ES-I3 (cell line): Measurements from ENCODE around the gene ARL11.
"Not testable (repeated sequence)": the region's sequence is repeated elsewhere in the genome, so short reads cannot be mapped to it uniquely, and the experiment has no call there.

Source experiments
- H3K36me3 ChIP-seq: 2 replicates; pipeline ENCODE4 v1.6.1; 2013; ENCODE audit warnings: mild to moderate bottlenecking, low read length, control low read depth, moderate library complexity; ENCODE audit not compliant: insufficient read depth
- H3K4me1 ChIP-seq: 2 replicates; pipeline ENCODE4 v1.6.1; 2013; ENCODE audit warnings: mild to moderate bottlenecking, control low read depth, low read length; ENCODE audit not compliant: insufficient read depth
- H3K9ac ChIP-seq: 2 replicates; pipeline ENCODE4 v1.6.1; 2013; ENCODE audit warnings: low read depth, mild to moderate bottlenecking, low read length, moderate library complexity
- H3K9me3 ChIP-seq: 2 replicates; pipeline ENCODE4 v1.6.1; 2013; ENCODE audit warnings: mild to moderate bottlenecking, low read length, moderate library complexity; ENCODE audit not compliant: control insufficient read depth, insufficient read depth

The ARL11 gene

GRCh38 chr13:49604570-49604969, 23.7 kb upstream of the ARL11 start:
- no peaks in the 10 kb centered on the region for H3K4me1 ChIP-seq

GRCh38 chr13:49606747-49607648, 21.3 kb upstream of the ARL11 start:
- Histone ChIP-seq H3K9ac (no peak overlapping the region), H3K4me1 (no peaks in the 10 kb centered on the region), H3K36me3 (no peaks in the 10 kb centered on the region), H3K9me3 (no peaks in the 10 kb centered on the region)

More at GRCh38 chr13:49604570-49604969, 23.7 kb upstream of the ARL11 start:
- Histone ChIP-seq H3K36me3 (no peaks in the 10 kb centered on the region), H3K9ac (no peak overlapping the region), H3K9me3 (no peaks in the 10 kb centered on the region)

- Histone ChIP-seq H3K9me3 (no peaks in the 10 kb centered on the region), H3K36me3 (no peaks in the 10 kb centered on the region), H3K4me1 (no peaks in the 10 kb centered on the region), H3K9ac (no peak overlapping the region)
Observed at GRCh38 chr13:49607761-49608160, 20.5 kb upstream of the ARL11 start.

GRCh38 chr13:49608651-49609331, 19.5 kb upstream of the ARL11 start:
- Histone ChIP-seq H3K36me3 (no peaks in the 10 kb centered on the region), H3K9me3 (no peaks in the 10 kb centered on the region), H3K4me1 (no peaks in the 10 kb centered on the region), H3K9ac (no peak overlapping the region)

- Histone ChIP-seq H3K36me3 (no peaks in the 10 kb centered on the region), H3K4me1 (no peaks in the 10 kb centered on the region), H3K9ac (no peak overlapping the region), H3K9me3 (no peaks in the 10 kb centered on the region)
Observed at GRCh38 chr13:49610176-49610575, 18.1 kb upstream of the ARL11 start.

GRCh38 chr13:49612042-49612441, 16.3 kb upstream of the ARL11 start:
- not testable (repeated sequence) for H3K9me3 ChIP-seq, H3K4me1 ChIP-seq, H3K36me3 ChIP-seq, H3K9ac ChIP-seq

- no peaks in the 10 kb centered on the region for H3K36me3 ChIP-seq
- no peak overlapping the region for H3K9ac ChIP-seq
Observed at GRCh38 chr13:49615836-49616675, 12.3 kb upstream of the ARL11 start.

GRCh38 chr13:49616676-49617065, 11.6 kb upstream of the ARL11 start:
- Histone ChIP-seq H3K36me3 (no peaks in the 10 kb centered on the region), H3K4me1 (no peaks in the 10 kb centered on the region), H3K9ac (no peak overlapping the region), H3K9me3 (no peaks in the 10 kb centered on the region)

More at GRCh38 chr13:49615836-49616675, 12.3 kb upstream of the ARL11 start:
- Histone ChIP-seq H3K9me3 (no peaks in the 10 kb centered on the region), H3K4me1 (no peaks in the 10 kb centered on the region)

- Histone ChIP-seq H3K4me1 (no peaks in the 10 kb centered on the region), H3K9me3 (no peaks in the 10 kb centered on the region), H3K36me3 (no peaks in the 10 kb centered on the region), H3K9ac (no peak overlapping the region)
Observed at GRCh38 chr13:49620170-49620621, 8.1 kb upstream of the ARL11 start.

GRCh38 chr13:49622174-49622946, 5.9 kb upstream of the ARL11 start:
- no peaks in the 10 kb centered on the region for H3K36me3 ChIP-seq
- no peak overlapping the region for H3K9ac ChIP-seq
- no peaks in the 10 kb centered on the region for H3K9me3 ChIP-seq
- H3K4me1 ChIP-seq, result no peaks in the 10 kb centered on the region

- Histone ChIP-seq H3K9ac (no peak overlapping the region), H3K9me3 (no peaks in the 10 kb centered on the region), H3K4me1 (no peaks in the 10 kb centered on the region), H3K36me3 (no peaks in the 10 kb centered on the region)
Observed at GRCh38 chr13:49624229-49624628, 4.1 kb upstream of the ARL11 start.

GRCh38 chr13:49625392-49626079, 2.8 kb upstream of the ARL11 start:
- H3K36me3 ChIP-seq, result no peaks in the 10 kb centered on the region
- H3K9ac ChIP-seq, result no peak overlapping the region
- no peaks in the 10 kb centered on the region for H3K4me1 ChIP-seq
- H3K9me3 ChIP-seq, result no peaks in the 10 kb centered on the region

GRCh38 chr13:49629196-49629938, 1.1 kb downstream of the ARL11 start:
- H3K9me3 ChIP-seq, result no peaks in the 10 kb centered on the region
- no peak overlapping the region for H3K9ac ChIP-seq
- H3K4me1 ChIP-seq, result no peaks in the 10 kb centered on the region
- no peaks in the 10 kb centered on the region for H3K36me3 ChIP-seq
